GM12878 (cell line): ENCODE data around the gene LPIN1. TPM values are rescaled to one million over a fixed set of nuclear protein-coding genes. Genes with fewer than 3 reads are reported as not detected.

Experiments used
- ATAC-seq: fragments of 200-7000 bp; cut with Tn5 transposase; 3 replicates; pipeline ENCODE4 v1.9.1; 2020; ENCODE audit warnings: mild to moderate bottlenecking, moderate library complexity
- BruUV-seq: library from RNA; stranded (reverse); fragments of 400-500 nt; replicated peaks from 2 replicates; lab custom pipeline; 2021; lab: Mats Ljungman, UMichigan
- CTCF ChIA-PET: fragments of 300-600 bp; sonication (Branson Sonifier 250); formaldehyde crosslinking; extraction: SDS; loops from one replicate; lab custom pipeline; 2021; ENCODE audit warnings: inconsistent platforms; lab: Yijun Ruan, JAX
- POLR2A ChIA-PET: fragments of 350-600 bp; formaldehyde crosslinking; extraction: SDS; loops from one replicate; lab custom pipeline; 2021; ENCODE audit warnings: inconsistent platforms; lab: Charles Lee
- RAD21 ChIA-PET: fragments of 300-600 bp; sonication (Branson Sonifier 250); formaldehyde crosslinking; loops from one replicate; lab custom pipeline; 2023; ENCODE audit warnings: antibody characterized with exemption; ENCODE audit not compliant: unreplicated experiment; lab: Charles Lee
- SMC1A ChIA-PET: fragments of 300-600 bp; sonication (Branson Sonifier 250); formaldehyde crosslinking; loops from one replicate; lab custom pipeline; 2023; ENCODE audit not compliant: unreplicated experiment, uncharacterized antibody; lab: Charles Lee
- DNase-seq: peaks from one replicate; pipeline ENCODE4 v3.0.0-alpha.2; 2011; ENCODE audit warnings: low read depth, low spot score
- FAIRE-seq: peaks from 3 replicates; lab custom pipeline; 2011; peaks lifted over from hg19 to GRCh38; lab: Jason Lieb, UNC
- H2AFZ ChIP-seq: 2 replicates; pipeline ENCODE4 v1.6.0; 2011; ENCODE audit warnings: low read depth, low read length, control low read depth; ENCODE audit not compliant: control insufficient read depth
- H3K27ac ChIP-seq: 2 replicates; pipeline ENCODE4 v1.5.1; 2011; ENCODE audit warnings: control low read depth; ENCODE audit not compliant: control insufficient read depth, insufficient read depth
- H3K27me3 ChIP-seq, 2 experiments: replicated peaks in 1 of 2; 2 replicates each; pipeline versions ENCODE4 v1.6.0 to v1.6.1; 2011; ENCODE audit warnings: low read length in 1 of 2; ENCODE audit not compliant: control insufficient read depth in 2 of 2, insufficient read depth in 2 of 2
- H3K36me3 ChIP-seq, 2 experiments: 2 replicates each; pipeline ENCODE4 v1.5.1; 2011; ENCODE audit warnings: low read length in 1 of 2; ENCODE audit not compliant: control insufficient read depth in 2 of 2, insufficient read depth in 2 of 2
- H3K4me1 ChIP-seq: 2 replicates; pipeline ENCODE4 v1.6.1; 2011; ENCODE audit warnings: mild to moderate bottlenecking, low read length, moderate library complexity, mixed read lengths; ENCODE audit not compliant: control insufficient read depth, insufficient read depth
- H3K4me2 ChIP-seq: 2 replicates; pipeline ENCODE4 v1.6.0; 2011; ENCODE audit warnings: control low read depth; ENCODE audit not compliant: control insufficient read depth, insufficient read depth
- H3K4me3 ChIP-seq: fragments of 200-600 bp; sonication (generic); 2 replicates; pipeline ENCODE4 v1.5.1; 2016
- H3K79me2 ChIP-seq: 2 replicates; pipeline ENCODE4 v1.6.0; 2011; ENCODE audit warnings: low read length; ENCODE audit not compliant: control insufficient read depth, insufficient read depth
- H3K9ac ChIP-seq: 2 replicates; pipeline ENCODE4 v1.8.0; 2011; ENCODE audit warnings: low read length, control low read depth, mixed read lengths; ENCODE audit not compliant: control insufficient read depth, insufficient read depth
- H3K9me3 ChIP-seq: replicated peaks from 3 replicates; pipeline ENCODE4 v1.5.1; 2011; ENCODE audit warnings: mild to moderate bottlenecking, low read length; ENCODE audit not compliant: control insufficient read depth, insufficient read depth
- H4K20me1 ChIP-seq: 2 replicates; pipeline ENCODE4 v1.6.0; 2011; ENCODE audit not compliant: control insufficient read depth, insufficient read depth
- BMI1 ChIP-seq: fragments of 450-650 bp; IDR thresholded peaks from 2 replicates; pipeline ENCODE4 v1.6.1; 2016; ENCODE audit warnings: mild to moderate bottlenecking, moderate library complexity, borderline replicate concordance
- BRCA1 ChIP-seq: IDR thresholded peaks from 2 replicates; pipeline ENCODE4 v1.6.1; 2011; ENCODE audit warnings: low read depth, low read length, improper control_type of control experiment
- CHD1 ChIP-seq: IDR thresholded peaks from 2 replicates; pipeline ENCODE4 v1.6.1; 2012; ENCODE audit warnings: low read depth, low read length, improper control_type of control experiment
- CREM ChIP-seq: IDR thresholded peaks from 2 replicates; pipeline ENCODE4 v1.6.1; 2014; ENCODE audit warnings: antibody characterized with exemption, low read depth
- FOS ChIP-seq: IDR thresholded peaks from 3 replicates; pipeline ENCODE4 v1.6.1; 2011; ENCODE audit warnings: borderline replicate concordance; ENCODE audit not compliant: insufficient read length; ENCODE audit errors: extremely low read depth
- HDAC6 ChIP-seq: fragments of 200-600 bp; sonication (generic); IDR thresholded peaks from one replicate; pipeline ENCODE4 v1.8.0; 2017; ENCODE audit warnings: antibody characterized with exemption; ENCODE audit not compliant: unreplicated experiment
- IRF4 ChIP-seq: IDR thresholded peaks from 2 replicates; pipeline ENCODE4 v1.6.1; 2011; ENCODE audit warnings: low read depth, low read length
- MEF2A ChIP-seq: IDR thresholded peaks from 2 replicates; pipeline ENCODE4 v1.6.1; 2011; ENCODE audit warnings: low read depth, mild to moderate bottlenecking, low read length, moderate library complexity; ENCODE audit not compliant: insufficient read depth
- NRF1 ChIP-seq: conservative IDR thresholded peaks from 2 replicates; pipeline ENCODE4 v1.6.1; 2011; ENCODE audit warnings: mild to moderate bottlenecking, low read depth, low read length, improper control_type of control experiment
- SREBF1 ChIP-seq: IDR thresholded peaks from 2 replicates; pipeline ENCODE4 v1.6.1; 2012; ENCODE audit warnings: mild to moderate bottlenecking, low read length
- TARDBP ChIP-seq: IDR thresholded peaks from 2 replicates; pipeline ENCODE4 v1.6.1; 2016; ENCODE audit warnings: borderline replicate concordance
- TBL1XR1 ChIP-seq: IDR thresholded peaks from 2 replicates; pipeline ENCODE4 v1.6.1; 2012; ENCODE audit warnings: low read depth, low read length, improper control_type of control experiment
- TCF3 ChIP-seq: IDR thresholded peaks from 2 replicates; pipeline ENCODE4 v1.6.1; 2012; ENCODE audit warnings: low read depth, mild to moderate bottlenecking, low read length, borderline replicate concordance; ENCODE audit not compliant: insufficient read depth
- WRNIP1 ChIP-seq: IDR thresholded peaks from 2 replicates; pipeline ENCODE4 v1.6.1; 2011; ENCODE audit warnings: low read depth, low read length, improper control_type of control experiment, borderline replicate concordance
- ZNF622 ChIP-seq: fragments of 450-650 bp; IDR thresholded peaks from 2 replicates; pipeline ENCODE4 v1.6.1; 2017; ENCODE audit warnings: mild to moderate bottlenecking, inconsistent platforms
- WGBS: methylation state at CpG from one replicate; pipeline ENCODE4 v1.1.6; 2016; ENCODE audit warnings: low lambda C conversion rate; ENCODE audit not compliant: insufficient replicate concordance, insufficient coverage; ENCODE audit errors: missing lambda C conversion rate; 5-methylcytosine and 5-hydroxymethylcytosine counted together
- in situ Hi-C: fragments of 300-500 bp; cut with MboI; formaldehyde crosslinking; loops from 9 replicates; pipeline ENCODE4 v1.14.3; 2018; ENCODE audit warnings: mixed read lengths
- intact Hi-C: fragments of 100-400 bp; cut with micrococcal nuclease; formaldehyde crosslinking; loops from one replicate; pipeline ENCODE4 v1.14.2; 2022; ENCODE audit not compliant: unreplicated experiment
- polyA plus RNA-seq, 11 experiments: library from polyadenylated mRNA; depleted of rRNA in 4 of 11; unstranded in 6 of 11; stranded (reverse) in 5 of 11; fragments of >200 nt; fragmentation: Nextera tagmentation in 4 of 11; fragmentation: Illumina TruSeq in 1 of 11; extraction: Ambion mirVana in 4 of 11; extraction: Trizol in 1 of 11; gene quantifications; 1 replicate in 1 of 11; 2 replicates in 10 of 11; pipeline versions ENCODE4 v1.2.1 to v1.2.3, GENCODE V29; 2011 to 2016; ENCODE audit warnings: inconsistent platforms in 2 of 11, missing spikeins in 2 of 11, low read depth in 1 of 11
- total RNA-seq, 4 experiments: library from RNA; depleted of rRNA in 3 of 4; stranded (reverse); fragments of >200 nt in 3 of 4; fragmentation: Illumina TruSeq in 1 of 4; extraction: Trizol in 1 of 4; gene quantifications; 2 replicates each; pipeline versions ENCODE4 v1.2.1 to v1.2.3, GENCODE V29; 2013 to 2021
- TF ChIP-seq, protein P1 (sequence below): IDR thresholded peaks from 2 replicates; pipeline ENCODE4 v1.6.1; 2012; ENCODE audit warnings: low read depth, low read length, improper control_type of control experiment
- TF ChIP-seq, protein P2 (sequence below): IDR thresholded peaks from 2 replicates; pipeline ENCODE4 v1.6.1; 2011; ENCODE audit warnings: borderline replicate concordance, low read depth, mild to moderate bottlenecking, moderate library complexity, mixed read lengths, low read length; ENCODE audit not compliant: insufficient read depth; ENCODE audit errors: extremely low read length
- TF ChIP-seq, protein P3 (sequence below): IDR thresholded peaks from 2 replicates; pipeline ENCODE4 v1.6.1; 2012; ENCODE audit warnings: low read depth, low read length, improper control_type of control experiment
- TF ChIP-seq, protein P4 (sequence below): fragments of 450-650 bp; IDR thresholded peaks from 2 replicates; pipeline ENCODE4 v1.6.1; 2017; ENCODE audit warnings: mild to moderate bottlenecking
- TF ChIP-seq, protein P5 (sequence below): IDR thresholded peaks from 2 replicates; pipeline ENCODE4 v1.6.1; 2012; ENCODE audit warnings: low read depth, low read length, improper control_type of control experiment

LPIN1 gene
- total and polyA plus RNA-seq, 10 of the 15 experiments (the other 5 are each of a cell fraction or from before 2014, with no cell fraction given), result 18.8 to 82.5 (median 50.3) TPM

DNA sequence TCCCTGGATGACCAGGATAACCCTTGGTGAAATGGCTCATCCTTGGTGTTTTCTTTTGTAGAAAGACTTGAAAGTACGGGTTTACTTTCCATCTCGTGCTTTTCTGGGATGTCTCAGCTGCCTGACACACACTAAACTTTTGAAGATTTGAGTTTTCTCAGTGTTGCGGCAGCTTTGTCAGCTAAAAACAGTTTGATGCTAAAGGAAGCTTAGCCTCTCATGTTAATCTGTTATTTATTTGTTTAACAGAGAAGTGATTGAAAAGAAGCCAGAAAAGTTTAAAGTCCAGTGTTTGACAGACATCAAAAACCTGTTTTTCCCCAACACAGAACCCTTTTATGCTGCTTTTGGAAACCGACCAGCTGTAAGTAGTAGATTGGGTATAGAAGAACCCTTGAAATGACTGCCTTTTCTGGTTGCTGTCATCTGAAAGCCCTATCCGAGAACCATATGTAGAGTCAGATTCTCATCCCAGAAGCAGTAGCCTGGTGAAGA, 72.8 kb downstream of the LPIN1 start:
- ATAC-seq (no peak), FAIRE-seq (no peak), DNase-seq (no peak)
- H3K79me2 ChIP-seq, result no peaks in the 10 kb centered on the region
- H3K27ac ChIP-seq, result no peak overlapping the region
- H2AFZ ChIP-seq, result no peak overlapping the region
- RAD21 ChIA-PET, result interaction anchor here (1.1 kb wide), 1 partner anchor 10 kb away, joined by 3 read pairs; no protein-coding TSS in a partner anchor
- no peaks in the 10 kb centered on the region for H4K20me1 ChIP-seq
- SMC1A ChIA-PET, result no interaction called here
- H3K27me3 ChIP-seq, result no peaks in the 10 kb centered on the region
- H3K4me2 ChIP-seq, result no peak overlapping the region
- POLR2A ChIA-PET, result no interaction called here
- TF ChIP-seq ZNF622, result no peak
- TF ChIP-seq SREBF1, result no peak
- TF ChIP-seq CHD1, result no peak
- TF ChIP-seq FOS, result no peak
- TF ChIP-seq, protein P1, sequence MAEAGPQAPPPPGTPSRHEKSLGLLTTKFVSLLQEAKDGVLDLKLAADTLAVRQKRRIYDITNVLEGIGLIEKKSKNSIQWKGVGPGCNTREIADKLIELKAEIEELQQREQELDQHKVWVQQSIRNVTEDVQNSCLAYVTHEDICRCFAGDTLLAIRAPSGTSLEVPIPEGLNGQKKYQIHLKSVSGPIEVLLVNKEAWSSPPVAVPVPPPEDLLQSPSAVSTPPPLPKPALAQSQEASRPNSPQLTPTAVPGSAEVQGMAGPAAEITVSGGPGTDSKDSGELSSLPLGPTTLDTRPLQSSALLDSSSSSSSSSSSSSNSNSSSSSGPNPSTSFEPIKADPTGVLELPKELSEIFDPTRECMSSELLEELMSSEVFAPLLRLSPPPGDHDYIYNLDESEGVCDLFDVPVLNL, result no peak
- no peak for TF ChIP-seq TBL1XR1
- TF ChIP-seq BRCA1, result no peak
- TF ChIP-seq TARDBP, result no peak
- no peak for TF ChIP-seq CREM
- TF ChIP-seq, protein P2, sequence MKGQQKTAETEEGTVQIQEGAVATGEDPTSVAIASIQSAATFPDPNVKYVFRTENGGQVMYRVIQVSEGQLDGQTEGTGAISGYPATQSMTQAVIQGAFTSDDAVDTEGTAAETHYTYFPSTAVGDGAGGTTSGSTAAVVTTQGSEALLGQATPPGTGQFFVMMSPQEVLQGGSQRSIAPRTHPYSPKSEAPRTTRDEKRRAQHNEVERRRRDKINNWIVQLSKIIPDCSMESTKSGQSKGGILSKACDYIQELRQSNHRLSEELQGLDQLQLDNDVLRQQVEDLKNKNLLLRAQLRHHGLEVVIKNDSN, result no peak
- TF ChIP-seq, protein P3, sequence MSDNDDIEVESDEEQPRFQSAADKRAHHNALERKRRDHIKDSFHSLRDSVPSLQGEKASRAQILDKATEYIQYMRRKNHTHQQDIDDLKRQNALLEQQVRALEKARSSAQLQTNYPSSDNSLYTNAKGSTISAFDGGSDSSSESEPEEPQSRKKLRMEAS, result no peak
- TF ChIP-seq, protein P4, sequence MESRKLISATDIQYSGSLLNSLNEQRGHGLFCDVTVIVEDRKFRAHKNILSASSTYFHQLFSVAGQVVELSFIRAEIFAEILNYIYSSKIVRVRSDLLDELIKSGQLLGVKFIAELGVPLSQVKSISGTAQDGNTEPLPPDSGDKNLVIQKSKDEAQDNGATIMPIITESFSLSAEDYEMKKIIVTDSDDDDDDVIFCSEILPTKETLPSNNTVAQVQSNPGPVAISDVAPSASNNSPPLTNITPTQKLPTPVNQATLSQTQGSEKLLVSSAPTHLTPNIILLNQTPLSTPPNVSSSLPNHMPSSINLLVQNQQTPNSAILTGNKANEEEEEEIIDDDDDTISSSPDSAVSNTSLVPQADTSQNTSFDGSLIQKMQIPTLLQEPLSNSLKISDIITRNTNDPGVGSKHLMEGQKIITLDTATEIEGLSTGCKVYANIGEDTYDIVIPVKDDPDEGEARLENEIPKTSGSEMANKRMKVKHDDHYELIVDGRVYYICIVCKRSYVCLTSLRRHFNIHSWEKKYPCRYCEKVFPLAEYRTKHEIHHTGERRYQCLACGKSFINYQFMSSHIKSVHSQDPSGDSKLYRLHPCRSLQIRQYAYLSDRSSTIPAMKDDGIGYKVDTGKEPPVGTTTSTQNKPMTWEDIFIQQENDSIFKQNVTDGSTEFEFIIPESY, result no peak
- TF ChIP-seq, protein P5, sequence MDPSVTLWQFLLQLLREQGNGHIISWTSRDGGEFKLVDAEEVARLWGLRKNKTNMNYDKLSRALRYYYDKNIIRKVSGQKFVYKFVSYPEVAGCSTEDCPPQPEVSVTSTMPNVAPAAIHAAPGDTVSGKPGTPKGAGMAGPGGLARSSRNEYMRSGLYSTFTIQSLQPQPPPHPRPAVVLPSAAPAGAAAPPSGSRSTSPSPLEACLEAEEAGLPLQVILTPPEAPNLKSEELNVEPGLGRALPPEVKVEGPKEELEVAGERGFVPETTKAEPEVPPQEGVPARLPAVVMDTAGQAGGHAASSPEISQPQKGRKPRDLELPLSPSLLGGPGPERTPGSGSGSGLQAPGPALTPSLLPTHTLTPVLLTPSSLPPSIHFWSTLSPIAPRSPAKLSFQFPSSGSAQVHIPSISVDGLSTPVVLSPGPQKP, result no peak
- TF ChIP-seq MEF2A, result no peak
- no peak for TF ChIP-seq NRF1
- no peak for TF ChIP-seq TCF3
- no peak for TF ChIP-seq HDAC6
- TF ChIP-seq WRNIP1, result no peak
- TF ChIP-seq IRF4, result no peak
- TF ChIP-seq BMI1, result no peak
- intact Hi-C loops (no loop called here), in situ Hi-C loops (no loop called here)
- peaks cover 9 to 26% of the 10 kb centered on the region in 2 experiments for H3K36me3 ChIP-seq
- H3K9me3 ChIP-seq, result no peaks in the 10 kb centered on the region; the same call in 2 of the 3 replicates
- H3K4me1 ChIP-seq, result peaks cover 7% of the 10 kb centered on the region; the same call in 1 of the 2 replicates
- H3K9ac ChIP-seq, result no peak overlapping the region
- WGBS, result 60% methylated on average over 5 of the region's 5 CpGs
- CTCF ChIA-PET, result interaction anchor here (1.2 kb wide), 1 partner anchor 897 kb away, joined by 4 read pairs; the partner anchor contains the start of gene TRIB2
- no TSS peak for BruUV-seq
- no peak overlapping the region for H3K4me3 ChIP-seq
